ENCODE measurements around the gene CASP14.

- TF ChIP-seq CTCF (IDR thresholded peaks at IDR 0.05): no peak
- no peak for TF ChIP-seq ZFX (IDR thresholded peaks at IDR 0.05; ENCODE audit: borderline replicate concordance)
These were observed 20.8 kb upstream of the CASP14 start for GRCh38 chr19:15028490-15028889.

All from 22Rv1 (cell line).